ENCODE data around the gene PAFAH1B1.

DNA sequence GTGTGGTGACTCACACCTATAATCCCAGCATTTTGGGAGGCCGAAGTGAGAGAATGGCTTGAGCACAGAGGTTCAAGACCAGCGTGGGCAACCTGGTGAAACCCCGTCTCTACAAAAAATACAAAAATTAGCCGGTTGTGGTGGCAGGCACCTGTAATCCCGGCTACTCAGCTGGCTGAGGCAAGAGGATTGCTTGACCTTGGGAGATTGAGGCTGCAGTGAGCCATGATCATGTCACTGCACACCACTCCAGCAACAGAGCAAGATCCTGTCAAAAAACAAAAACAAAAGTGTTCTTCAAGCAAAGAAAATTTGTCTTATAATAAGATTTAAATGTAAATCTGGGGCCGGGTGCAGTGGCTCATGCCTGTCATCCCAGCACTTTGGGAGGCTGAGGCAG, 51.5 kb downstream of the PAFAH1B1 start:
- no peak for TF ChIP-seq EZH2 (IDR thresholded peaks at IDR 0.05; ENCODE audit: low read length, unreplicated experiment)
- TF ChIP-seq, protein P1, sequence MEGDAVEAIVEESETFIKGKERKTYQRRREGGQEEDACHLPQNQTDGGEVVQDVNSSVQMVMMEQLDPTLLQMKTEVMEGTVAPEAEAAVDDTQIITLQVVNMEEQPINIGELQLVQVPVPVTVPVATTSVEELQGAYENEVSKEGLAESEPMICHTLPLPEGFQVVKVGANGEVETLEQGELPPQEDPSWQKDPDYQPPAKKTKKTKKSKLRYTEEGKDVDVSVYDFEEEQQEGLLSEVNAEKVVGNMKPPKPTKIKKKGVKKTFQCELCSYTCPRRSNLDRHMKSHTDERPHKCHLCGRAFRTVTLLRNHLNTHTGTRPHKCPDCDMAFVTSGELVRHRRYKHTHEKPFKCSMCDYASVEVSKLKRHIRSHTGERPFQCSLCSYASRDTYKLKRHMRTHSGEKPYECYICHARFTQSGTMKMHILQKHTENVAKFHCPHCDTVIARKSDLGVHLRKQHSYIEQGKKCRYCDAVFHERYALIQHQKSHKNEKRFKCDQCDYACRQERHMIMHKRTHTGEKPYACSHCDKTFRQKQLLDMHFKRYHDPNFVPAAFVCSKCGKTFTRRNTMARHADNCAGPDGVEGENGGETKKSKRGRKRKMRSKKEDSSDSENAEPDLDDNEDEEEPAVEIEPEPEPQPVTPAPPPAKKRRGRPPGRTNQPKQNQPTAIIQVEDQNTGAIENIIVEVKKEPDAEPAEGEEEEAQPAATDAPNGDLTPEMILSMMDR (conservative IDR thresholded peaks at IDR 0.05; ENCODE audit: low read depth, low read length) = no peak
- TF ChIP-seq EZH2phosphoT487 (IDR thresholded peaks at IDR 0.05; ENCODE audit: borderline replicate concordance, low read length) = no peak

Data from PC-3 (cell line).